WTC11 (cell line): ENCODE measurements around the gene LRRC4B. TPM values are rescaled to one million over a fixed set of nuclear protein-coding genes. Genes with fewer than 3 reads are reported as not detected.

ENCODE experiments used
- ATAC-seq: fragments of 200-7000 bp; cut with Tn5 transposase; 2 replicates; pipeline ENCODE4 v1.10.0; 2021; ENCODE audit warnings: mild to moderate bottlenecking, moderate library complexity
- CTCF ChIA-PET: fragments of 300-600 bp; sonication (Branson Sonifier 250); formaldehyde crosslinking; loops from one replicate; lab custom pipeline; 2021; ENCODE audit warnings: antibody characterized with exemption; lab: Charles Lee
- POLR2A ChIA-PET: fragments of 350-600 bp; sonication (Branson Sonifier 250); formaldehyde crosslinking; loops from one replicate; lab custom pipeline; 2021; ENCODE audit warnings: antibody characterized with exemption; lab: Charles Lee
- DNase-seq: peaks from one replicate; pipeline ENCODE4 v3.0.0; 2021; ENCODE audit warnings: low spot score
- H3K27ac Mint-ChIP-seq: 2 replicates; pipeline ENCODE4 v1.8.0; 2021; ENCODE audit warnings: mixed read lengths
- H3K27me3 Mint-ChIP-seq: 2 replicates; pipeline ENCODE4 v1.8.0; 2021; ENCODE audit warnings: low read depth, mild to moderate bottlenecking, moderate library complexity, mixed read lengths
- H3K36me3 Mint-ChIP-seq: 2 replicates; pipeline ENCODE4 v1.8.0; 2021; ENCODE audit warnings: mixed read lengths
- H3K4me1 Mint-ChIP-seq: 2 replicates; pipeline ENCODE4 v1.8.0; 2022; ENCODE audit warnings: mixed read lengths
- H3K4me3 Mint-ChIP-seq: 2 replicates; pipeline ENCODE4 v1.8.0; 2021; ENCODE audit warnings: mild to moderate bottlenecking, moderate library complexity, mixed read lengths
- H3K9me3 Mint-ChIP-seq: 2 replicates; pipeline ENCODE4 v1.8.0; 2021; ENCODE audit warnings: mixed read lengths
- ATF1 ChIP-seq: sonication (generic); formaldehyde crosslinking; IDR thresholded peaks from 2 replicates; pipeline ENCODE4 v1.8.1; 2023; ENCODE audit warnings: mild to moderate bottlenecking, moderate library complexity, missing genetic modification reagents
- ERG ChIP-seq: fragments of 250-450 bp; sonication (Bioruptor Pico); IDR thresholded peaks from 2 replicates; pipeline ENCODE4 v1.8.0; 2021; ENCODE audit warnings: mild to moderate bottlenecking
- FOXK1 ChIP-seq: sonication (generic); formaldehyde crosslinking; IDR thresholded peaks from 2 replicates; pipeline ENCODE4 v1.8.0; 2022; ENCODE audit warnings: mild to moderate bottlenecking, moderate library complexity, missing genetic modification reagents
- GRHL2 ChIP-seq: fragments of 250-450 bp; sonication (Bioruptor Pico); IDR thresholded peaks from 2 replicates; pipeline ENCODE4 v1.8.0; 2022; ENCODE audit warnings: mild to moderate bottlenecking, moderate library complexity; ENCODE audit not compliant: insufficient replicate concordance, severe bottlenecking
- HMGA2 ChIP-seq: fragments of 250-450 bp; sonication (Bioruptor Pico); IDR thresholded peaks from 2 replicates; pipeline ENCODE4 v1.4.0; 2021; ENCODE audit warnings: mild to moderate bottlenecking, moderate library complexity
- IRF1 ChIP-seq: sonication (generic); formaldehyde crosslinking; IDR thresholded peaks from 2 replicates; pipeline ENCODE4 v1.8.0; 2023; ENCODE audit warnings: missing genetic modification reagents
- JUN ChIP-seq: sonication (generic); formaldehyde crosslinking; IDR thresholded peaks from 2 replicates; pipeline ENCODE4 v1.8.0; 2023; ENCODE audit warnings: mild to moderate bottlenecking, missing genetic modification reagents
- KAT7 ChIP-seq: sonication (generic); formaldehyde crosslinking; IDR thresholded peaks from 2 replicates; pipeline ENCODE4 v1.8.1; 2023; ENCODE audit warnings: missing genetic modification reagents, mild to moderate bottlenecking, borderline replicate concordance
- MYBL2 ChIP-seq: sonication (generic); formaldehyde crosslinking; IDR thresholded peaks from 2 replicates; pipeline ENCODE4 v1.8.1; 2023; ENCODE audit warnings: mild to moderate bottlenecking, moderate library complexity, missing genetic modification reagents
- NFE2L1 ChIP-seq: sonication (generic); formaldehyde crosslinking; IDR thresholded peaks from 2 replicates; pipeline ENCODE4 v1.8.1; 2023; ENCODE audit warnings: missing genetic modification reagents
- PRDM15 ChIP-seq: sonication (generic); formaldehyde crosslinking; IDR thresholded peaks from 2 replicates; pipeline ENCODE4 v1.8.0; 2022; ENCODE audit warnings: missing genetic modification reagents
- RORB ChIP-seq: fragments of 250-450 bp; sonication (Bioruptor Pico); IDR thresholded peaks from 2 replicates; pipeline ENCODE4 v1.9.0; 2021; ENCODE audit warnings: mild to moderate bottlenecking
- TCF7 ChIP-seq: sonication (generic); formaldehyde crosslinking; IDR thresholded peaks from 2 replicates; pipeline ENCODE4 v1.8.0; 2022; ENCODE audit warnings: mild to moderate bottlenecking, low read depth, missing genetic modification reagents, moderate library complexity
- TEAD1 ChIP-seq: sonication (generic); formaldehyde crosslinking; IDR thresholded peaks from 2 replicates; pipeline ENCODE4 v1.8.0; 2022; ENCODE audit warnings: mild to moderate bottlenecking, missing genetic modification reagents
- ZMAT4 ChIP-seq: fragments of 250-450 bp; sonication (Bioruptor Pico); IDR thresholded peaks from 2 replicates; pipeline ENCODE4 v1.9.0; 2021; ENCODE audit warnings: mild to moderate bottlenecking
- ZNF121 ChIP-seq: sonication (generic); formaldehyde crosslinking; IDR thresholded peaks from 2 replicates; pipeline ENCODE4 v1.8.0; 2023; ENCODE audit warnings: missing genetic modification reagents
- ZNF219 ChIP-seq: sonication (generic); formaldehyde crosslinking; IDR thresholded peaks from 2 replicates; pipeline ENCODE4 v1.8.0; 2023; ENCODE audit warnings: missing genetic modification reagents, mild to moderate bottlenecking, borderline replicate concordance
- ZNF317 ChIP-seq: sonication (generic); formaldehyde crosslinking; IDR thresholded peaks from 2 replicates; pipeline ENCODE4 v1.8.1; 2023; ENCODE audit warnings: low read depth, mild to moderate bottlenecking, moderate library complexity, missing genetic modification reagents, borderline replicate concordance
- ZNF396 ChIP-seq: fragments of 250-450 bp; sonication (Bioruptor Pico); IDR thresholded peaks from 2 replicates; pipeline ENCODE4 v1.8.0; 2021; ENCODE audit warnings: mild to moderate bottlenecking, moderate library complexity, borderline replicate concordance
- ZNF416 ChIP-seq: fragments of 250-450 bp; sonication (Bioruptor Pico); IDR thresholded peaks from 2 replicates; pipeline ENCODE4 v1.9.0; 2021; ENCODE audit warnings: mild to moderate bottlenecking, inconsistent platforms
- total RNA-seq: library from RNA; stranded (reverse); gene quantifications from 3 replicates; pipeline ENCODE4 v1.2.3, GENCODE V29; 2021
- TF ChIP-seq, protein P1 (sequence below): sonication (generic); formaldehyde crosslinking; IDR thresholded peaks from 2 replicates; pipeline ENCODE4 v1.8.1; 2022; ENCODE audit warnings: missing genetic modification reagents, borderline replicate concordance
- TF ChIP-seq, protein P2 (sequence below): sonication (generic); formaldehyde crosslinking; IDR thresholded peaks from 2 replicates; pipeline ENCODE4 v1.8.1; 2022; ENCODE audit warnings: mild to moderate bottlenecking, missing genetic modification reagents, moderate library complexity, borderline replicate concordance

Gene LRRC4B
- total RNA-seq, 1 experiment from 2014 or later: 10.0 TPM

GRCh38 chr19:50551034-50551714, 17.1 kb downstream of the LRRC4B start:
- H3K9me3 Mint-ChIP-seq: no peaks in the 10 kb centered on the region
- peak overlapping the region; percentile 91 for H3K4me3 Mint-ChIP-seq
- ATAC-seq: no peak
- CTCF ChIA-PET: interaction anchor here (0.6 to 1.7 kb wide), 3 partner anchors 14 to 543 kb away, joined by 3 to 10 read pairs (median 4); no protein-coding TSS in a partner anchor
- POLR2A ChIA-PET: no interaction called here
- no peak overlapping the region for H3K27ac Mint-ChIP-seq
- H3K27me3 Mint-ChIP-seq: peaks cover 62% of the 10 kb centered on the region
- no peak for DNase-seq
- no peaks in the 10 kb centered on the region for H3K36me3 Mint-ChIP-seq
- TF ChIP-seq ZMAT4 (CRISPR knock-in tag) (no peak), MYBL2 (no peak), KAT7 (CRISPR knock-in tag) (no peak), ZNF416 (no peak), ZNF121 (CRISPR knock-in tag) (no peak), NFE2L1 (CRISPR knock-in tag) (no peak), TCF7 (CRISPR knock-in tag) (no peak), FOXK1 (CRISPR knock-in tag) (no peak), JUN (no peak), ERG (CRISPR knock-in tag) (no peak), ZNF396 (CRISPR knock-in tag) (no peak), ZNF317 (CRISPR knock-in tag) (no peak), GRHL2 (CRISPR knock-in tag) (no peak), TEAD1 (CRISPR knock-in tag) (no peak), HMGA2 (CRISPR knock-in tag) (no peak), ATF1 (no peak), ZNF219 (CRISPR knock-in tag) (no peak), RORB (CRISPR knock-in tag) (no peak)
- peaks cover 27% of the 10 kb centered on the region for H3K4me1 Mint-ChIP-seq

- ChIA-PET POLR2A (no interaction called here), CTCF (interaction anchor here (0.6 to 1.7 kb wide), 4 partner anchors 13 to 544 kb away, joined by 3 to 10 read pairs (median 4); no protein-coding TSS in a partner anchor)
- DNase-seq: no peak
- H3K36me3 Mint-ChIP-seq: no peaks in the 10 kb centered on the region
- peak overlapping the region; percentile 91 for H3K4me3 Mint-ChIP-seq
- no peak overlapping the region for H3K27ac Mint-ChIP-seq
- H3K27me3 Mint-ChIP-seq: peaks cover 59% of the 10 kb centered on the region
- H3K4me1 Mint-ChIP-seq: peaks cover 24% of the 10 kb centered on the region
- no peak for ATAC-seq
- TF ChIP-seq ZNF416 (no peak), IRF1 (CRISPR knock-in tag) (no peak), PRDM15 (peak; percentile 23; the same call in 1 of the 2 replicates)
- TF ChIP-seq, protein P1, sequence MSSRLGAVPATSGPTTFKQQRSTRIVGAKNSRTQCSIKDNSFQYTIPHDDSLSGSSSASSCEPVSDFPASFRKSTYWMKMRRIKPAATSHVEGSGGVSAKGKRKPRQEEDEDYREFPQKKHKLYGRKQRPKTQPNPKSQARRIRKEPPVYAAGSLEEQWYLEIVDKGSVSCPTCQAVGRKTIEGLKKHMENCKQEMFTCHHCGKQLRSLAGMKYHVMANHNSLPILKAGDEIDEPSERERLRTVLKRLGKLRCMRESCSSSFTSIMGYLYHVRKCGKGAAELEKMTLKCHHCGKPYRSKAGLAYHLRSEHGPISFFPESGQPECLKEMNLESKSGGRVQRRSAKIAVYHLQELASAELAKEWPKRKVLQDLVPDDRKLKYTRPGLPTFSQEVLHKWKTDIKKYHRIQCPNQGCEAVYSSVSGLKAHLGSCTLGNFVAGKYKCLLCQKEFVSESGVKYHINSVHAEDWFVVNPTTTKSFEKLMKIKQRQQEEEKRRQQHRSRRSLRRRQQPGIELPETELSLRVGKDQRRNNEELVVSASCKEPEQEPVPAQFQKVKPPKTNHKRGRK (CRISPR knock-in tag): no peak
- TF ChIP-seq, protein P2, sequence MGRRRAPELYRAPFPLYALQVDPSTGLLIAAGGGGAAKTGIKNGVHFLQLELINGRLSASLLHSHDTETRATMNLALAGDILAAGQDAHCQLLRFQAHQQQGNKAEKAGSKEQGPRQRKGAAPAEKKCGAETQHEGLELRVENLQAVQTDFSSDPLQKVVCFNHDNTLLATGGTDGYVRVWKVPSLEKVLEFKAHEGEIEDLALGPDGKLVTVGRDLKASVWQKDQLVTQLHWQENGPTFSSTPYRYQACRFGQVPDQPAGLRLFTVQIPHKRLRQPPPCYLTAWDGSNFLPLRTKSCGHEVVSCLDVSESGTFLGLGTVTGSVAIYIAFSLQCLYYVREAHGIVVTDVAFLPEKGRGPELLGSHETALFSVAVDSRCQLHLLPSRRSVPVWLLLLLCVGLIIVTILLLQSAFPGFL (CRISPR knock-in tag): no peak
- TF ChIP-seq, all 79 proteins: peak for 1
- H3K9me3 Mint-ChIP-seq: no peaks in the 10 kb centered on the region
These were observed 17.7 kb downstream of the LRRC4B start for GRCh38 chr19:50550594-50550966.
